Neural progenitor cell (in vitro differentiated cells): ENCODE data around the gene GJC2.

Experiments used
- EZH2 ChIP-seq: fragments of 200-600 bp; sonication (generic); IDR thresholded peaks from 2 replicates; pipeline ENCODE4 v1.6.1; 2017; ENCODE audit warnings: antibody characterized with exemption, mild to moderate bottlenecking, moderate library complexity
- EZH2phosphoT487 ChIP-seq: fragments of 200-600 bp; sonication (generic); IDR thresholded peaks from 2 replicates; pipeline ENCODE4 v1.6.1; 2017; ENCODE audit warnings: antibody characterized with exemption
- TF ChIP-seq, protein P1 (sequence below): fragments of 200-600 bp; sonication (generic); IDR thresholded peaks from 2 replicates; pipeline ENCODE4 v1.5.1; 2017; ENCODE audit warnings: antibody characterized with exemption, mild to moderate bottlenecking

- TF ChIP-seq, protein P1, sequence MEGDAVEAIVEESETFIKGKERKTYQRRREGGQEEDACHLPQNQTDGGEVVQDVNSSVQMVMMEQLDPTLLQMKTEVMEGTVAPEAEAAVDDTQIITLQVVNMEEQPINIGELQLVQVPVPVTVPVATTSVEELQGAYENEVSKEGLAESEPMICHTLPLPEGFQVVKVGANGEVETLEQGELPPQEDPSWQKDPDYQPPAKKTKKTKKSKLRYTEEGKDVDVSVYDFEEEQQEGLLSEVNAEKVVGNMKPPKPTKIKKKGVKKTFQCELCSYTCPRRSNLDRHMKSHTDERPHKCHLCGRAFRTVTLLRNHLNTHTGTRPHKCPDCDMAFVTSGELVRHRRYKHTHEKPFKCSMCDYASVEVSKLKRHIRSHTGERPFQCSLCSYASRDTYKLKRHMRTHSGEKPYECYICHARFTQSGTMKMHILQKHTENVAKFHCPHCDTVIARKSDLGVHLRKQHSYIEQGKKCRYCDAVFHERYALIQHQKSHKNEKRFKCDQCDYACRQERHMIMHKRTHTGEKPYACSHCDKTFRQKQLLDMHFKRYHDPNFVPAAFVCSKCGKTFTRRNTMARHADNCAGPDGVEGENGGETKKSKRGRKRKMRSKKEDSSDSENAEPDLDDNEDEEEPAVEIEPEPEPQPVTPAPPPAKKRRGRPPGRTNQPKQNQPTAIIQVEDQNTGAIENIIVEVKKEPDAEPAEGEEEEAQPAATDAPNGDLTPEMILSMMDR, result no peak
- TF ChIP-seq EZH2phosphoT487, result no peak
- no peak for TF ChIP-seq EZH2
Observed at GRCh38 chr1:228154021-228154669, 4.4 kb downstream of the GJC2 start.
